PC-9 (cell line): ENCODE data around the gene WFDC12. TPM values are rescaled to one million over a fixed set of nuclear protein-coding genes. Genes with fewer than 3 reads are reported as not detected.
"Not testable (repeated sequence)": the region's sequence is repeated elsewhere in the genome, so short reads cannot be mapped to it uniquely, and the experiment has no call there.

Experiments used
- BruUV-seq: library from RNA; stranded (reverse); fragments of 400-500 nt; replicated peaks from 2 replicates; lab custom pipeline; 2021; lab: Mats Ljungman, UMichigan
- CTCF ChIA-PET: fragments of 300-600 bp; sonication (Branson Sonifier 250); formaldehyde crosslinking; loops from one replicate; lab custom pipeline; 2022; ENCODE audit warnings: antibody characterized with exemption; lab: Charles Lee
- POLR2A ChIA-PET: fragments of 300-600 bp; sonication (Branson Sonifier 250); formaldehyde crosslinking; loops from one replicate; lab custom pipeline; 2022; ENCODE audit warnings: antibody characterized with exemption; ENCODE audit not compliant: unreplicated experiment; lab: Charles Lee
- DNase-seq, 2 experiments: peaks; one replicate each; pipeline versions ENCODE4 v3.0.0 to v3.0.0-alpha.2; 2015 to 2022; ENCODE audit warnings: mixed read lengths in 1 of 2
- H2AFZ ChIP-seq: fragments of 200-600 bp; sonication (generic); 2 replicates; pipeline ENCODE4 v1.8.1; 2017; ENCODE audit warnings: antibody characterized with exemption
- H3F3A ChIP-seq: fragments of 200-600 bp; sonication (generic); 2 replicates; pipeline ENCODE4 v1.8.1; 2017; ENCODE audit warnings: antibody characterized with exemption, mild to moderate bottlenecking, low read depth; ENCODE audit not compliant: insufficient read depth
- H3K27ac ChIP-seq: fragments of 200-600 bp; sonication (generic); 2 replicates; pipeline ENCODE4 v1.6.1; 2016; ENCODE audit warnings: mixed run types
- H3K27me3 ChIP-seq: fragments of 200-600 bp; sonication (generic); 2 replicates; pipeline ENCODE4 v1.6.1; 2016; ENCODE audit warnings: low read depth, mixed run types; ENCODE audit not compliant: insufficient read depth
- H3K36me3 ChIP-seq: fragments of 200-600 bp; sonication (generic); 2 replicates; pipeline ENCODE4 v1.6.1; 2016; ENCODE audit warnings: low read depth, mixed run types
- H3K4me1 ChIP-seq: fragments of 200-600 bp; sonication (generic); replicated peaks from 2 replicates; pipeline ENCODE4 v1.6.1; 2016; ENCODE audit warnings: mixed run types; ENCODE audit not compliant: insufficient read depth
- H3K4me2 ChIP-seq: fragments of 200-600 bp; sonication (generic); 2 replicates; pipeline ENCODE4 v1.6.1; 2017; ENCODE audit warnings: mixed run types
- H3K4me3 ChIP-seq: fragments of 200-600 bp; sonication (generic); 2 replicates; pipeline ENCODE4 v1.6.1; 2016; ENCODE audit warnings: mixed run types
- H3K79me2 ChIP-seq: fragments of 200-600 bp; sonication (generic); 2 replicates; pipeline ENCODE4 v1.6.1; 2017; ENCODE audit warnings: low read depth, mixed run types
- H3K9me2 ChIP-seq: fragments of 200-600 bp; sonication (generic); 2 replicates; pipeline ENCODE4 v1.8.1; 2017; ENCODE audit warnings: mild to moderate bottlenecking; ENCODE audit not compliant: insufficient read depth
- H3K9me3 ChIP-seq: fragments of 200-600 bp; sonication (generic); 2 replicates; pipeline ENCODE4 v1.8.1; 2016; ENCODE audit warnings: low read depth; ENCODE audit not compliant: insufficient read depth
- H4K20me1 ChIP-seq: fragments of 200-600 bp; sonication (generic); 2 replicates; pipeline ENCODE4 v1.8.1; 2017; ENCODE audit not compliant: insufficient read depth
- EZH2 ChIP-seq: fragments of 200-600 bp; sonication (generic); IDR thresholded peaks from 2 replicates; pipeline ENCODE4 v1.8.0; 2017; ENCODE audit warnings: antibody characterized with exemption, low read depth
- intact Hi-C: fragments of 100-400 bp; cut with micrococcal nuclease; formaldehyde crosslinking; loops from one replicate; pipeline ENCODE4 v1.10.0; 2022; ENCODE audit not compliant: unreplicated experiment
- total RNA-seq: library from RNA; stranded (reverse); gene quantifications from 2 replicates; pipeline ENCODE4 v1.2.3, GENCODE V29; 2021
- TF ChIP-seq, protein P1 (sequence below): fragments of 200-600 bp; sonication (generic); conservative IDR thresholded peaks from 2 replicates; pipeline ENCODE4 v1.6.1; 2017; ENCODE audit warnings: mixed run types, antibody characterized with exemption, mild to moderate bottlenecking, moderate library complexity

The WFDC12 gene
- total RNA-seq, 1 experiment from 2014 or later: not detected

DNA sequence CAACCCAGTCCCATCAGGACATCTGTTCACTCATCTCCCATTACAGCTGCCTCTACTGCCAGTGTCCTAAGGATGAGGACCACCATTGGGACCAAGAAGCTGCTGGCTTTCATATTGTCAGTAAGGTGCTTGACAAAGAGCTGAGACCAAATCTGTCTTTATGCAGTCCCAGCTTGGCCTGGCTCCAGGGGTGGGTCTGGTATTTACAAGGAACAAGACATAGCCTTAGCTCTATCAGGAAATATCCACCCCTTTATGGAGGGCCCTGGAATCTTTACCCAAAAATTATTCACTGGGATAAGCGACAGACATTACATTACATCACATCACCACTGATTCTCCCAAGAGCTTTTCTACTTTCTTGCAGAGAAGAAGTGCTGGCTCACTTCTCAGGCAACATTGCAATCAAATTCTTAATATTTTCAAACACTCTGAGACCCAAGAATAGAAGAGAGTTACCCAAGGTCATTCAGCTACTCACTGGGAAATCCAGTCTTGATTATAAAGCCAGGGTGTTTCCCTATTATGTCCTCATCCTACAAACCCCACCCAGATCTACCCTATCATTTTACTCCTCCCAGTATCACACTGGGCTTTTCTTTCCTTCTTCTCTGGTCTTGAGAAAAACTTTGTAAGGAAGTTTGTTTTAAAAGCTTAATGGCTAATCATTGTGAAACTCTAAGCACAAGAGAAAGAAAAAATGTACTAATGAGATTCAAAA, 39.0 kb upstream of the WFDC12 start:
- no peaks in the 10 kb centered on the region for H3K9me2 ChIP-seq
- no peak overlapping the region for H3K4me2 ChIP-seq
- DNase-seq: no peak
- H3K27ac ChIP-seq: no peak overlapping the region
- POLR2A ChIA-PET: no interaction called here
- no peaks in the 10 kb centered on the region for H3K79me2 ChIP-seq
- no peak overlapping the region for H2AFZ ChIP-seq
- TF ChIP-seq, protein P1, sequence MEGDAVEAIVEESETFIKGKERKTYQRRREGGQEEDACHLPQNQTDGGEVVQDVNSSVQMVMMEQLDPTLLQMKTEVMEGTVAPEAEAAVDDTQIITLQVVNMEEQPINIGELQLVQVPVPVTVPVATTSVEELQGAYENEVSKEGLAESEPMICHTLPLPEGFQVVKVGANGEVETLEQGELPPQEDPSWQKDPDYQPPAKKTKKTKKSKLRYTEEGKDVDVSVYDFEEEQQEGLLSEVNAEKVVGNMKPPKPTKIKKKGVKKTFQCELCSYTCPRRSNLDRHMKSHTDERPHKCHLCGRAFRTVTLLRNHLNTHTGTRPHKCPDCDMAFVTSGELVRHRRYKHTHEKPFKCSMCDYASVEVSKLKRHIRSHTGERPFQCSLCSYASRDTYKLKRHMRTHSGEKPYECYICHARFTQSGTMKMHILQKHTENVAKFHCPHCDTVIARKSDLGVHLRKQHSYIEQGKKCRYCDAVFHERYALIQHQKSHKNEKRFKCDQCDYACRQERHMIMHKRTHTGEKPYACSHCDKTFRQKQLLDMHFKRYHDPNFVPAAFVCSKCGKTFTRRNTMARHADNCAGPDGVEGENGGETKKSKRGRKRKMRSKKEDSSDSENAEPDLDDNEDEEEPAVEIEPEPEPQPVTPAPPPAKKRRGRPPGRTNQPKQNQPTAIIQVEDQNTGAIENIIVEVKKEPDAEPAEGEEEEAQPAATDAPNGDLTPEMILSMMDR: no peak
- no peak for TF ChIP-seq EZH2
- H3K27me3 ChIP-seq: no peaks in the 10 kb centered on the region
- no peak overlapping the region for H3K4me3 ChIP-seq
- H4K20me1 ChIP-seq: no peaks in the 10 kb centered on the region
- H3K9me3 ChIP-seq: peaks cover 10% of the 10 kb centered on the region
- peaks cover 7% of the 10 kb centered on the region for H3F3A ChIP-seq
- no TSS peak for BruUV-seq
- intact Hi-C loops: no loop called here
- H3K4me1 ChIP-seq: peaks cover 3% of the 10 kb centered on the region
- CTCF ChIA-PET: no interaction called here
- no peaks in the 10 kb centered on the region for H3K36me3 ChIP-seq

DNA sequence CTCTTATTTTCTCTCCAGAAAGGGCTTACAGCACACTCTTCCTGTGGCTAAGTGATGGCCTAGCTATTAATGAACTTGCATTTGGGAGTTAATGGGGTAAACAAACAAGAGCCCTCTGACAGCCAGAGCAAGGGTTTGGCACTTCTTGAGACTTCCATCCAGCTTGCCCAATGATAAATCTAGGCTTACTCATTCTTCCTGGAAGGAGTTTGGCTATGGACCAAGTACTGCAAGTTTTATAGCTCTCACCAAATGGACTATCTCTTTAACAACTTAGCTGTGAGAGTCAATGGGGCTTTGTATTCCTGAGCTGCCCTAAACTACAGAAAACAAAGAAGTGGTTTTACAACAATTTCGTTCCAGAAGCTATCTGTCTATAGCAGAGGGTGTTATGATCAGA, 33.7 kb upstream of the WFDC12 start:
- no peak overlapping the region for H3K27ac ChIP-seq
- intact Hi-C loops: no loop called here

DNA sequence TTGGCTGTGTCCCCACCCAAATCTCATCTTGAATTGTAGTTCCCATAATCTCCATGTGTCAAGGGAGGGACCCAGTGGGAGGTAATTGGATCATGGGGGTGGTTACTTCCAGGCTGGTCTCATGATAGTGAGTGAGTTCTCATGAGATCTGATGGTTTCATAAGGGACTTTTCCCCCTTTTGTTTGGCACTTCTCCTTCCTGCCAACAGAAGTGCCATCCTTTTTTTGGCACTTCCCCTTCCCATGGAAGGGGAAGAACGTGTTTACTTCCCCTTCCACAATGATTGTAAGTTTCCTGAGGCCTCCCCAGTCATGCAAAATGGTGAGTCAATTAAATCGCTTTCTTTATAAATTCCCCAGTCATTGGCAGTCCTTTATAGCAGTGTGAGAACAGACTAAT, 32.4 kb upstream of the WFDC12 start:
- H3K27me3 ChIP-seq: no peaks in the 10 kb centered on the region
- peaks cover 23% of the 10 kb centered on the region for H3F3A ChIP-seq
- no peak overlapping the region for H2AFZ ChIP-seq
- CTCF ChIA-PET: no interaction called here
- H3K27ac ChIP-seq: no peak overlapping the region
- no peak overlapping the region for H3K4me3 ChIP-seq
- BruUV-seq: no TSS peak
- POLR2A ChIA-PET: no interaction called here
- TF ChIP-seq, protein P1: no peak
- TF ChIP-seq EZH2: no peak
- intact Hi-C loops: no loop called here
- no peaks in the 10 kb centered on the region for H4K20me1 ChIP-seq
- peaks cover 30% of the 10 kb centered on the region for H3K4me1 ChIP-seq
- no peaks in the 10 kb centered on the region for H3K36me3 ChIP-seq
- H3K9me2 ChIP-seq: no peaks in the 10 kb centered on the region
- H3K79me2 ChIP-seq: no peaks in the 10 kb centered on the region
- H3K4me2 ChIP-seq: no peak overlapping the region
- DNase-seq: no peak
- H3K9me3 ChIP-seq: peaks cover 17% of the 10 kb centered on the region

More for the DNA sequence above, 33.7 kb upstream of the WFDC12 start:
- Histone ChIP-seq H4K20me1 (no peaks in the 10 kb centered on the region), H3F3A (peaks cover 17% of the 10 kb centered on the region), H3K4me2 (peak overlapping the region; percentile 46), H3K36me3 (no peaks in the 10 kb centered on the region), H3K4me3 (no peak overlapping the region), H3K9me2 (no peaks in the 10 kb centered on the region), H3K79me2 (no peaks in the 10 kb centered on the region), H3K4me1 (peaks cover 22% of the 10 kb centered on the region), H3K27me3 (no peaks in the 10 kb centered on the region), H3K9me3 (peaks cover 17% of the 10 kb centered on the region), H2AFZ (no peak overlapping the region)
- peak in 1 of 2 experiments; percentile 85 for DNase-seq
- POLR2A ChIA-PET: interaction anchor here (0.6 kb wide), 2 partner anchors 13 to 101 kb away, joined by 3 to 10 read pairs; no protein-coding TSS in a partner anchor
- CTCF ChIA-PET: no interaction called here
- TF ChIP-seq EZH2: no peak
- TF ChIP-seq, protein P1: no peak
- BruUV-seq: no TSS peak

DNA sequence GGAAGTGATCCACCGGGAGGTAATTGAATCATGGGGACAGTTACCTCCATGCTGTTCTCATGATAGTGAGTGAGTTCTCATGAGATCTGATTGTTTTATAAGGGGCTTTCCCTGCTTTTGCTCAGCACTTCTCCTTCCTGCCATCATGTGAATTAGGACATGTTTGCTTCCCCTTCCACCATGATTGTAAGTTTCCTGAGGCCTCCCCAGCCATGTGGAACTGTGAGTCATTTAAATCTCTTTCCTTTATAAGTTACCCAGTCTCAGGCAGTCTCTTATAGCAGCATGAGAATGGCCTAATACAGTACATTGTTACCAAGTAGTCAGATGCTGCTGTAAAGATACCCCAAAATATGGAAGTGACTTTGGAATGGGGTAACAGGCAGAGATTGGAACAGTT, 30.5 kb upstream of the WFDC12 start:
- H3K36me3 ChIP-seq, H3K27ac ChIP-seq, H3K27me3 ChIP-seq, H4K20me1 ChIP-seq, intact Hi-C loops, H3K9me2 ChIP-seq, POLR2A ChIA-PET, H3K4me2 ChIP-seq, DNase-seq, H3K4me3 ChIP-seq, H2AFZ ChIP-seq, BruUV-seq, H3K79me2 ChIP-seq: not testable (repeated sequence)
- CTCF ChIA-PET: interaction anchor here (0.6 kb wide), 1 partner anchor 142 kb away, joined by 16 read pairs; no protein-coding TSS in a partner anchor
- Histone ChIP-seq H3F3A (peaks cover 23% of the 10 kb centered on the region), H3K9me3 (peaks cover 11% of the 10 kb centered on the region), H3K4me1 (peaks cover 30% of the 10 kb centered on the region)
